Measurements from ENCODE around the gene PLCB3.

The PLCB3 gene

GRCh38 chr11:64223001-64223651 lies 28.2 kb upstream of the PLCB3 start:
- DNase-seq: no peak

- no peak for DNase-seq
Measured at GRCh38 chr11:64224151-64224890, 27.0 kb upstream of the PLCB3 start.

DNA sequence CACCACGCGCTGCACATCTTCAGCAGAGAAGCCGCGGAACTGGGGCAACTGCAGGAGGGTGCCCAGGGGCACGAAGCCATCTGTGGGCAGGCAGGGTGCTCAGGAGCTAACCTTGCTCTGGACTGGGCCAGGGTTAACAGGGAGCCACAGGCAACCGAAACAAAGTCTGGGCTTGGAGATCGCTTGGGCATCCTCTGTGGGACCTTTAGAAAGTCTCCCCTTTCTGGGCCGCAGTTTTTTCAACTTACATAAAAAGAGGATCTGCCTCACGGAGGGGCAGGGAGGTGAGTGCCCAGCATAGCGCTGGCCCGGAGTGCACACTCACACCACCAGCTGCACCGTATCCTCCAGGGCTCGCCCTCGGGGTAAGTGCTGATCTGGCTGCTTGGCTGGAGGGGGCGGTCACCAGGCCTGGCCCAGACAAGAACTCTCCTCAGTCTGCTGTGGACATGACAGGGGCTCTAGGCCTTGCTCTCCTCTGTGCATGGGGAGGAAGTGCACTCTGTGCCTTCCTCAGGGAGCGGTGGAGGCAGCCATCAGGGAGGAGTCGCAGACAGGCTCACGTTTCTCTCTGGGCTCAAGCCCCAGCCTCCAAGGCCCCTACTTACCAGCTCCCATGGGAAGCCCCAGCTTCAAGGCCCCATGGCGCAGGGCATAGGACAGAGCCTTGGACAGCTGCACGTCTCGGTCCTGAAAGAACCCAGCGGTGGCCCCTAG lies 26.3 kb upstream of the PLCB3 start:
- DNase-seq: no peak

DNA sequence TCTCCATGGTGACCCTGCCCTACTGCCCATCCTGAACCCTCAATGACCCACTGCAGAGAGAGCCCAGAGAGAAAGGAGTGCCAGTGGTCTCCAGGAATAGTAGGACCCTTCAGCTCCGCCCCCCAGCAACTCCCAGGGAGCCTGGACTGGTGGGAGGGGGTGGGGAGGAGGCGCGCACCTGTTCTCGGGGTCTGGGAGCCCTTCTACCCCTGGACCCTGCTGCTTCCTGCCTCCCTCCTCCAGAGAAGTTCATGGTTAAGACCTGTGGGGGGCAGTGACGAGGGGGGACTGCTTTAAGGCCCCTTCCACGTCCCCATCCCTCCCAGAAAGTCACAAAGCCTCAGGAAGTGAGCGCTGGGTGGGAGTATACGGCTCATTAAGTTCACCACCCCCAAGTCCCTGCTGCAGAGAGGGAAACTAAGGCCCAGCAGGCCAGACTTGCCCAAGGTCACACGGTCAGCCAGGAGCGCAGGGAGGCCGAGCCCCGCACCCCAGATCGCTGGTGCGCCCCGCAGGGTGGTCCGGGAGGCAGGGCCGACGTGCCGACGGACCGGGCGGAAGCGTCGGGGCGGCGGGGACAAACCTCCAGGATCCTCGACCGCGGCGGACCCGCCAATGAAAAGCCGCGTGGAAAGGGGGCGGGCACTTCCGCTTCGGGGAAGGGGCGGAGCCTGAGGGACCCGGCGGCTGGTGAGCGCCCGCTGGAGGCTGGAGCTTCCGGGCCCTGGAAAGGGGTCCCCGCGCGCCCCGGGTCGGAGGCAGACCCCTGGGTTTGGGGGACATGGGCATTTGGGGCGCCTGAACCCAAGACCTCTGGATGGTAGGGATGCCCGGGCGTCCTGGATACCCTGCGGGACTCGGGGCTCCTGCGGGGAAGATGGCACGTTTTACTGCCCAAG lies 25.5 kb upstream of the PLCB3 start, which contains the start of the genes NUDT22 and TRPT1:
NUDT22 (plus strand) TSS at position 667 of the 899 bp plus-strand sequence. CDS start 379 bp downstream, outside the sequence.
TRPT1 (minus strand) TSS at position 579 of the 899 bp plus-strand sequence; CDS start at position 253, 326 bp downstream.
- DNase-seq: peak; percentile 88 to 89

GRCh38 chr11:64226507-64227051 lies 24.8 kb upstream of the PLCB3 start:
- DNase-seq: peak; percentile 39 to 78

DNA sequence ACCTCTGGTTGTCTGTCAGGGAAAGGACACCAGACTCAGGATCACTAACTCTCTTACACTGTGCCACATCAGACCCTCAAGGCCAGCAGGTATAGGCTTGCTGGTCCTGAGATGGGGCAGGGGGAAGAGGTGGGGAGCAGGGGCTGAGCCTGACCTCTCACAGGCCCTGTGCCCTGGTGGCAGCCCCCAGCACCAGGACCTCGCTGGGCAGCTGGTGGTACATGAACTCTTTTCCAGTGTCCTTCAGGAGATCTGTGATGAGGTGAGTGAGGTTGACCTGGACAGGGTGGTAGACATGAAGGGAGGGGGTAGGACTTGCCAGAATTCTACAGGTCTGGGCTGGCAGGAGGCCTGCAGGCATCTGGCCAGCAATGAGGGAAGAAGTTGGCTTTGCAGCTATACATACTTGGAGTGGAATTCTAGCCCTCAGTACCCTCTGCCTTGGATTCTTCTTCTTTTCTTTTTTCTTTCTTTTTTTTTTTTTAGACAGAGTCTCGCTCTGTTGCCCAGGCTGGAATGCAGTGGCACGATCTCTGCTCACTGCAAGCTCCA lies 23.8 kb upstream of the PLCB3 start:
- no peak for DNase-seq

DNA sequence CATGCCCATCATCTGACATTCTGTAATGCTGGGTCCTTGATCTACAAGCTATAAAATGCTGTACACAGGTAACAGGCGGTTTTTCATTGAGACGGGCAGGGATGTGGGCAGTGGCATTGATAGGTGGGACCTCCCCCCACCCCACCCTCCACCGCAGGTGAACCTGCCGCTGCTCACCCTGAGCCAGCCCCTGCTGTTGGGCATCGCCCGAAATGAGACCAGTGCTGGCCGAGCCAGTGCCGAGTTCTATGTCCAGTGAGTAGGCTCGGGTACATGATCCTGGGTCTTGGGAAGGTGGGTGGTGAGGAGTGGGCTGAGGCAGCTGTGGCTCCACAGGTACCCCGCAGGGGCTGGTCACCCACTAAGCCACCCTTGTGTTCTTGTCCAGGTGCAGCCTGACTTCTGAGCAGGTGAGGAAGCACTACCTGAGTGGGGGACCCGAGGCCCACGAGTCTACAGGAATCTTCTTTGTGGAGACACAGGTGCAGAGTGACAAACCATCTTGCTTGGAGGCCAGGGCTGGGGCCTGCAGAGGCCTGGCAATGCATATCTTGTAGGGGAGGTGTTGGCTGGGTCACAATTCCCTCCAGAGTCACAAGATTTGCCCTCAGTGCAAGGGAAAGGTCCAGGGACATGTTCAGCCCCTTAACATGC lies 22.1 kb upstream of the PLCB3 start:
- DNase-seq: no peak

DNA sequence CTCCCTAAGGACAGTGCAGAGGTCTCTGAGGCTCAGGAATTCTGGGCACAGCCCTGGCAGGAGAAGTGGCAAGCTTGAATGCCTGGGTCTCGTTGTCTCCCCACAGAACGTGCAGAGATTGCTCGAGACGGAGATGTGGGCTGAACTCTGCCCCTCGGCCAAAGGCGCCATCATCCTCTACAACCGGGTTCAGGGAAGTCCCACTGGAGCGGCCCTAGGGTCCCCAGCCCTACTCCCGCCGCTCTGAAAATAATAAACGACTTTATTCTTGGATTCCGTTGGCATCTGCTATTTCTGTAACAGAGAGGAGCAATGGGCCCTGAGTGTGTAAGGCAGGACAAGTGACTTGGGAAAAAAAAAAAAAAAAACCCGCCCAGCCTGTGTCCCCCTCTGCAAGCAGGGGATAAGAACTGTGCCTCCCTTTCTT lies 21.6 kb upstream of the PLCB3 start:
- DNase-seq: no peak

- peak; percentile 95 for DNase-seq
Measured at GRCh38 chr11:64230171-64230984, 21.0 kb upstream of the PLCB3 start, which contains the start of gene DNAJC4. TSS of gene DNAJC4 (plus strand) at chr11:64230548. CDS start at chr11:64230855, 307 bp downstream.

GRCh38 chr11:64230985-64231365 lies 20.4 kb upstream of the PLCB3 start:
- DNase-seq: no peak

GRCh38 chr11:64231546-64231945 lies 19.8 kb upstream of the PLCB3 start:
- DNase-seq: no peak

DNA sequence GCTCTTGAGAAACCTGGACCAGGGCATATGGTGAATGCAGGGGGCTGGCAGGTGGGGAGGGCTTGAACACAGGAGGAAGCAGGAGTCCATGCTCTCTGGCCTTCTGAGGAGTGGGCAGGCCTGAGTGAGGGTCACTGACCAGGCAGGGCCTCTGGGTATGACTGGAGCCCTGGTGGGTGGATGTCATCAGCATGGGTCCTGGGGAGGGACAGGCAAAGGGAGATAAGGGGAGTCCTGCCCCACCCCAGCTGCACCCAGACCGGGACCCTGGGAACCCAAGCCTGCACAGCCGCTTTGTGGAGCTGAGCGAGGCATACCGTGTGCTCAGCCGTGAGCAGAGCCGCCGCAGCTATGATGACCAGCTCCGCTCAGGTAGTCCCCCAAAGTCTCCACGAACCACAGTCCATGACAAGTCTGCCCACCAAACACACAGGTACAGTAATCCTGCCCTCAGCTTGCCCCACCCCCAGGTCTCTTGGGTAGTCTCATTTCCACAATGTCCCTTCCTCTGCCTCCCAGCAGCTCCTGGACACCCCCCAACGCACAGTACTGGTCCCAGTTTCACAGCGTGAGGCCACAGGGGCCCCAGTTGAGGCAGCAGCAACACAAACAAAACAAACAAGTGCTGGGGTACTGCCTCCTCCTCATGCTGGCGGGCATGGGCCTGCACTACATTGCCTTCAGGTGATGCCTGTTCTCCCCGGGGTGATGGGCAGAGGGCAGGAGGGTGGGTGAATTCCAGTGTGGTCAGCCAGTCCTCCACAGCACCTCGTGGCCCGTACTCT lies 19.0 kb upstream of the PLCB3 start:
- no peak for DNase-seq

- no peak for DNase-seq
Measured at GRCh38 chr11:64232967-64233315, 18.4 kb upstream of the PLCB3 start.

- DNase-seq: peak in 1 of 2 experiments; percentile 54
Measured at GRCh38 chr11:64233913-64234586, 17.3 kb upstream of the PLCB3 start, which contains the start of gene VEGFB. TSS of gene VEGFB (plus strand) at chr11:64234584. CDS start at chr11:64234834, 250 bp downstream.

GRCh38 chr11:64234647-64235379 lies 16.5 kb upstream of the PLCB3 start:
- peak; percentile 14 to 27 for DNase-seq

- DNase-seq: no peak
Measured at GRCh38 chr11:64235437-64236161, 15.7 kb upstream of the PLCB3 start.

GRCh38 chr11:64237484-64237951 lies 13.8 kb upstream of the PLCB3 start:
- DNase-seq: peak; percentile 92 to 96
